Measurements from ENCODE around the gene STRN3.

GRCh38 chr14:30980980-30981379 is 45.2 kb downstream of the STRN3 start:
- TF ChIP-seq, protein P1, sequence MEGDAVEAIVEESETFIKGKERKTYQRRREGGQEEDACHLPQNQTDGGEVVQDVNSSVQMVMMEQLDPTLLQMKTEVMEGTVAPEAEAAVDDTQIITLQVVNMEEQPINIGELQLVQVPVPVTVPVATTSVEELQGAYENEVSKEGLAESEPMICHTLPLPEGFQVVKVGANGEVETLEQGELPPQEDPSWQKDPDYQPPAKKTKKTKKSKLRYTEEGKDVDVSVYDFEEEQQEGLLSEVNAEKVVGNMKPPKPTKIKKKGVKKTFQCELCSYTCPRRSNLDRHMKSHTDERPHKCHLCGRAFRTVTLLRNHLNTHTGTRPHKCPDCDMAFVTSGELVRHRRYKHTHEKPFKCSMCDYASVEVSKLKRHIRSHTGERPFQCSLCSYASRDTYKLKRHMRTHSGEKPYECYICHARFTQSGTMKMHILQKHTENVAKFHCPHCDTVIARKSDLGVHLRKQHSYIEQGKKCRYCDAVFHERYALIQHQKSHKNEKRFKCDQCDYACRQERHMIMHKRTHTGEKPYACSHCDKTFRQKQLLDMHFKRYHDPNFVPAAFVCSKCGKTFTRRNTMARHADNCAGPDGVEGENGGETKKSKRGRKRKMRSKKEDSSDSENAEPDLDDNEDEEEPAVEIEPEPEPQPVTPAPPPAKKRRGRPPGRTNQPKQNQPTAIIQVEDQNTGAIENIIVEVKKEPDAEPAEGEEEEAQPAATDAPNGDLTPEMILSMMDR (IDR thresholded peaks at IDR 0.05): no peak
- TF ChIP-seq POLR2A (IDR thresholded peaks at IDR 0.05): no peak

All from vagina (tissue), 2 donors.